Measurements from ENCODE around the gene MSMP.

GRCh38 chr9:35738186-35738585 is 15.9 kb downstream of the MSMP start:
- TF ChIP-seq CTCF (conservative IDR thresholded peaks at IDR 0.05 in 1 of 2, IDR thresholded peaks at IDR 0.05 in 1 of 2; ENCODE audit: low read depth in 1 of 2, low read length in 2 of 2) (no peak), EZH2 (IDR thresholded peaks at IDR 0.05; ENCODE audit: low read length, missing control alignments) (no peak)
